Peyer's patch (tissue), 4 donors: ENCODE results near the gene LTBP4.

Experiments
- POLR2A ChIP-seq, 2 donors: fragments of 450-650 bp; IDR thresholded peaks; one replicate each; pipeline ENCODE4 v1.5.1; 2017; ENCODE audit warnings: antibody characterized with exemption in 2 of 2, mild to moderate bottlenecking in 2 of 2, moderate library complexity in 2 of 2
- TF ChIP-seq, protein P1 (sequence below), 6 experiments: fragments of 450-650 bp in 4 of 6; fragments of 200-600 bp in 2 of 6; sonication (generic) in 1 of 6; IDR thresholded peaks; one replicate each; pipeline ENCODE4 v1.5.1; 2017 to 2019; ENCODE audit warnings: antibody characterized with exemption in 6 of 6, mild to moderate bottlenecking in 3 of 6, moderate library complexity in 1 of 6

DNA sequence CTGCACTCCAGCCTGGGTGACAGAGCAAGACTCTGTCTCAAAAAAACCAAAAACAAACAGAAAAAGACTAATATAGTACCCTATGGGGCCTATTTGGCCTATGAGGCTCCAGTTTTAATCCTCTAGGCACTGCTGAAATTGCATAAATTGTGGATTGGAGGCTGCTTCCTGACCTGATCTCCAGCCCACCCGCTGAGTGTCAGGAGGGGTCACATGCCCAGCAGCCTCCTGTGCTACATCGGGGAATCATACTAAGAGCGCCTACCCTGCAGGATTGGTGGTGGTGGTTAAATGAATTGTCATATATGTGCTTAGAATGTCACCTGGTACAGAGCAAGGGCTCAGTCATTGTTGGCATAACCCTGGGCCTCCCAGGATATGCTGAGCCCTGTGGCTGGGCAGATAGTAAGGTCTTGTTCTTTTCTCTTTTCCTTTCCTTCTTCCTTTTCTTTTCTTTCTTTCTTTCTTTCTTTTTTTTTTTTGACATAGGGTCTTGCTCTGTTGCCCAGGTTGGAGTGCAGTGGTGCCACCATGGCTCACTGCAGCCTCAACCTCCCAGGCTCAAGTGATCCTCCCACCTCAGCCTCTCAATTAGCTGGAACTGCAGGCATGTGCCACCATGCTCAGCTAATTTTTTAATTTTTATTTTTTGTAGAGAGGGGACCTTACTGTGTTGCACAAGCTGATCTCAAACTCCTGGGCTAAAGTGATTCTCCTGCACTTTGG lies 31.3 kb downstream of the LTBP4 start:
- TF ChIP-seq, protein P1, sequence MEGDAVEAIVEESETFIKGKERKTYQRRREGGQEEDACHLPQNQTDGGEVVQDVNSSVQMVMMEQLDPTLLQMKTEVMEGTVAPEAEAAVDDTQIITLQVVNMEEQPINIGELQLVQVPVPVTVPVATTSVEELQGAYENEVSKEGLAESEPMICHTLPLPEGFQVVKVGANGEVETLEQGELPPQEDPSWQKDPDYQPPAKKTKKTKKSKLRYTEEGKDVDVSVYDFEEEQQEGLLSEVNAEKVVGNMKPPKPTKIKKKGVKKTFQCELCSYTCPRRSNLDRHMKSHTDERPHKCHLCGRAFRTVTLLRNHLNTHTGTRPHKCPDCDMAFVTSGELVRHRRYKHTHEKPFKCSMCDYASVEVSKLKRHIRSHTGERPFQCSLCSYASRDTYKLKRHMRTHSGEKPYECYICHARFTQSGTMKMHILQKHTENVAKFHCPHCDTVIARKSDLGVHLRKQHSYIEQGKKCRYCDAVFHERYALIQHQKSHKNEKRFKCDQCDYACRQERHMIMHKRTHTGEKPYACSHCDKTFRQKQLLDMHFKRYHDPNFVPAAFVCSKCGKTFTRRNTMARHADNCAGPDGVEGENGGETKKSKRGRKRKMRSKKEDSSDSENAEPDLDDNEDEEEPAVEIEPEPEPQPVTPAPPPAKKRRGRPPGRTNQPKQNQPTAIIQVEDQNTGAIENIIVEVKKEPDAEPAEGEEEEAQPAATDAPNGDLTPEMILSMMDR (IDR thresholded peaks at IDR 0.05), result no peak
- TF ChIP-seq POLR2A (IDR thresholded peaks at IDR 0.05), result no peak
